Measurements from ENCODE around the gene CXCL17.
A peak's percentile ranks its signal among the peaks of the same experiment; 100 is the strongest.
"Not testable (repeated sequence)": the region's sequence is repeated elsewhere in the genome, so short reads cannot be mapped to it uniquely, and the experiment has no call there.

CXCL17 gene

DNA sequence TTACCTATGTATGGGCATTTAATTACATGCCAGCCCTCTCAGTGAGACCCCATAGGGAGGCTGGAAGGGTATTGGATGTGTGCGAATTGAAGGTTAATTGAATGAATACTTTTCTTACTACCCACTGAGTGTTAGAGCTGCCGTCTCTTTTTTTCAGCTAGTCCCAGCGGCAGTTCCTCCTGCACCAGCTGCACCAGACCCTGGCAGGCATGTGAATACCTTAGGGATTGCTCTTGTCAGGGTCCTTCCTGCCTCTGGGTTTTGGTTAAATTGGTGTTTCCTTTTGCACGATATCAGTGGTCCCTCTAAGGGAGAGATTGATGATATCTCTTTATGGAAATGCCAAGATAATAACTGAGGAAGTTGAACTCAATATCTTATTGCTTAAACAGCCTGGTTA is 9.8 kb upstream of the CXCL17 start:
- H3K4me3 ChIP-seq (replicated peaks in 1 of 2; ENCODE audit: low read depth in 2 of 2, low read length in 2 of 2), result no peak overlapping the region
- TF ChIP-seq CTCF (IDR thresholded peaks at IDR 0.05; ENCODE audit: low read depth, low read length), result no peak
- DNase-seq (ENCODE audit: low read depth in 2 of 2), result no peak

DNA sequence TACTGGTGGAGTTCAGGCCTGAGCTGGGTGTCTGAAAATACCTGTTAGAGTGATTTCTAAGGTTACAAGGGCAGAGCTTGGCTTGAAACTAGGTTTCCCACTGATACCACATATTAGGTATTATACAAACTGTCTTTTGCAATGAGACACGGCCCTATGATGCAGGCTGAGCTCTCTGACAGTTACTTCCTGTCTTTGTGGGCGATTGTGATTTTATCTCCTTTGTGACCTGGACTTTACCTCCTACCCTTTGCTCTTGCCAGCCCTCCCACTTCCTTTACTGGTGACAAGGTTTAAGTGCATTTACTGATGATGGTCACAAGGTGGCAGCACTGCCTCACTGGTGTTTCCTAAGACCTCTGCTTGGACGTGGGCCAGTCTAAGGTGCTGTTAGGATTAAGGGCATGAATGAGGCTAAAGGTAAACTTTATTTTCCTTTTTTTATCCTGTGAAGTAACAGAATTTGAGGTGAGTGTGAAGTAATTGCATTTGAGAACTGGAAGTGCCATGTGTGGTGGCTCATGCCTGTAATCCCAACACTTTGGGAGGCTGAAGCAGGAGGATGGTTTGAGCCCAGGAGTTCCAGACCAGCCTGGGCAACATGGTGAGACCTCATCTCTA is 7.7 kb upstream of the CXCL17 start:
- H3K4me3 ChIP-seq (replicated peaks in 1 of 2; ENCODE audit: low read depth in 2 of 2, low read length in 2 of 2), result no peak overlapping the region
- DNase-seq (ENCODE audit: low read depth in 2 of 2), result peak; percentile 91 to 92
- peak; percentile 83 for TF ChIP-seq CTCF (IDR thresholded peaks at IDR 0.05; ENCODE audit: low read depth, low read length)

DNA sequence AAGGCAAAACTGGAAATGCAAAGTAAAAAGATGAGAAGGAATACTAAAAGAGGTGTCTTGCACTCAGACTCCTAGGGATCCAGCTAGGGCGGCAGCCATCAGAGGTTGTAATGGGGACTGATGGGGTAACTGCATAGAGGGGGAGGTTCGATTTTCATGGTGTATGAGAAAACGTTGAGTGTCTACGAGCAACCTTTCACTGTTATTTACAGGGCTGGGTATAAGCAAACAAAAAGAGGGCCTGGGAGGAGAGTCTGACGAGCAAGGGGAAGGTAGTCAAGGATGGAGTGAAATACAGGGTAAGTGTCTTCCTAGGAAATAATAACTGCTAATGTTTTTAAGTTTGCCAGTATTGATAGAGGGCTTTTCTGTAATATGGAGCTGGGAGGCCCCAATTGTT is 5.6 kb upstream of the CXCL17 start:
- not testable (repeated sequence) for H3K4me3 ChIP-seq (replicated peaks in 1 of 2; ENCODE audit: low read depth in 2 of 2, low read length in 2 of 2); DNase-seq (ENCODE audit: low read depth in 2 of 2)

DNA sequence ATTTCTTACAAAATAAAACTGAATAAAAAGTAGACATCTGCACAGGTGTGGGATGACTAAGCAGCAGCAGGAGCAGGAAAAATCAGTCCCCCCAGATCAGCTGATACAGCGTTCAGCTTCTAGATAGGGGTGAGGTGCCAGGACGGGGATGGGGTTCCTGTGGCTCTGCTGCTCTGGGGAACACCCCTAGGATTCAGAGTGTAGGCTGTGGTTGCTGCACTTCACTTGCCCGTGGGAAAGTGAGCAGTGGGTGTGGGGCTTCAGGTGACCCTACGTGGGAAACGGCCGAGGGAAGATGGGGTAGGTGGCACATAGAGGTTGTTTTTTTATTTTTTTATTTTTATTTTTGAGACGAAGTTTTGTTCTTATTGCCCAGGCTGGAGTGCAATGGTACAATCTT is 3.2 kb upstream of the CXCL17 start:
- TF ChIP-seq CTCF (IDR thresholded peaks at IDR 0.05; ENCODE audit: low read depth, low read length), result no peak
- no peak for DNase-seq (ENCODE audit: low read depth in 2 of 2)
- H3K4me3 ChIP-seq (replicated peaks in 1 of 2; ENCODE audit: low read depth in 2 of 2, low read length in 2 of 2), result no peak overlapping the region

GRCh38 chr19:42443944-42444398 is 1.2 kb upstream of the CXCL17 start:
- no peak for DNase-seq (ENCODE audit: low read depth in 2 of 2)
- H3K4me3 ChIP-seq (replicated peaks in 1 of 2; ENCODE audit: low read depth in 2 of 2, low read length in 2 of 2), result no peak overlapping the region
- TF ChIP-seq CTCF (IDR thresholded peaks at IDR 0.05; ENCODE audit: low read depth, low read length), result no peak

GRCh38 chr19:42441049-42441445 is 1.7 kb downstream of the CXCL17 start:
- DNase-seq (ENCODE audit: low read depth in 2 of 2), result no peak
- TF ChIP-seq CTCF (IDR thresholded peaks at IDR 0.05; ENCODE audit: low read depth, low read length), result no peak
- H3K4me3 ChIP-seq (replicated peaks in 1 of 2; ENCODE audit: low read depth in 2 of 2, low read length in 2 of 2), result no peak overlapping the region

DNA sequence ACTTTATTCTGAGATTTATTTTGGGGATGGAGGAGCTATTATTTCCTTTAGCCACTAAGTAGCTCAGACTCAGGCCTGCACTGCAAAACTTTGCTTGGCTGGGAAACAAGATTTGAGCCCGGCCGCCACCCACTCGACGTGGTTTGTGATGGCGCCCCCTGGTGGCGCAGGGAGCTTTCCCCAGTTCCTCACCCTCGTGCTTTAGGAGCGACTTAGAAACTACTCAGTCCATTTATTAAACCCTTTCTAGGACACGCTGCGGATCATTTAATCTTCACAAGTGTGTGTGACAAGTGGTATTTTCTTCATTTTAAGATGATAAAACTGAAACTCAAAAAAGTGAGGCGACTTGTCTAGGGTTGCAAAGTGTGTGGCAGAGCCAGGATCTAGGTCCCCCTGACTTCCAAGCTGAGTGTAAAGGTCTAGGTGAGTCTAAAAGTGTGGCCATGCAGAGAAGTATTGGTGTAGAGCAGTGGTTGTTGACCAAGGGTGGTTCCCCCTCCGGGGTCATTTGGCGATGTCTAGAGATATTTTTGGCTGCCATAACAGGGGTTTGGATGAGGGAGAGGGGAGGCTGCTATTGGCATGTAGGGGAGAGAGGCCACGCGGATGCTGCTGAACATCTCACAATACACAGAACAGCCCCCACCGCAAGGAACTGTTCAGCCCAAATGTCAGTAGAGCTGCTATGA is 2.2 kb downstream of the CXCL17 start:
- peak; percentile 92 for TF ChIP-seq CTCF (IDR thresholded peaks at IDR 0.05; ENCODE audit: low read depth, low read length)
- no peak overlapping the region for H3K4me3 ChIP-seq (replicated peaks in 1 of 2; ENCODE audit: low read depth in 2 of 2, low read length in 2 of 2)
- DNase-seq (ENCODE audit: low read depth in 2 of 2), result peak; percentile 82
